KMS-11 (cell line): ENCODE measurements around the gene MFSD11.

Experiments
- H2AFZ ChIP-seq: fragments of 200-600 bp; sonication (generic); 2 replicates; pipeline ENCODE4 v1.6.1; 2016; ENCODE audit warnings: antibody characterized with exemption, mixed run types, low read depth
- H3K27ac ChIP-seq: fragments of 200-600 bp; sonication (generic); 2 replicates; pipeline ENCODE4 v1.6.1; 2016; ENCODE audit warnings: mild to moderate bottlenecking, mixed run types
- H3K27me3 ChIP-seq: fragments of 200-600 bp; sonication (generic); 2 replicates; pipeline ENCODE4 v1.6.1; 2017; ENCODE audit warnings: mild to moderate bottlenecking, low read depth, mixed run types, moderate library complexity; ENCODE audit not compliant: insufficient read depth
- H3K36me3 ChIP-seq: fragments of 200-600 bp; sonication (generic); 2 replicates; pipeline ENCODE4 v1.6.1; 2017; ENCODE audit warnings: mild to moderate bottlenecking, mixed run types; ENCODE audit not compliant: insufficient read depth
- H3K4me1 ChIP-seq: fragments of 200-600 bp; sonication (generic); 2 replicates; pipeline ENCODE4 v1.6.1; 2016; ENCODE audit warnings: mild to moderate bottlenecking, low read depth, mixed run types; ENCODE audit not compliant: poor library complexity, severe bottlenecking
- H3K4me2 ChIP-seq: fragments of 200-600 bp; sonication (generic); 2 replicates; pipeline ENCODE4 v1.7.0; 2016; ENCODE audit warnings: mild to moderate bottlenecking, mixed run types
- H3K4me3 ChIP-seq: fragments of 200-600 bp; sonication (generic); IDR thresholded peaks from 2 replicates; pipeline ENCODE4 v1.6.1; 2017; ENCODE audit warnings: low read depth, low read length, mixed read lengths; ENCODE audit not compliant: insufficient read depth
- H3K79me2 ChIP-seq: fragments of 200-600 bp; sonication (generic); 2 replicates; pipeline ENCODE4 v1.6.1; 2016; ENCODE audit warnings: low read depth, mixed run types; ENCODE audit not compliant: insufficient read depth
- H3K9ac ChIP-seq: fragments of 200-600 bp; sonication (generic); 2 replicates; pipeline ENCODE4 v1.6.1; 2016; ENCODE audit warnings: mild to moderate bottlenecking, mixed run types
- H4K20me1 ChIP-seq: fragments of 200-600 bp; sonication (generic); 2 replicates; pipeline ENCODE4 v1.6.1; 2016; ENCODE audit warnings: mild to moderate bottlenecking, mixed run types; ENCODE audit not compliant: insufficient read depth
- CTCF ChIP-seq: fragments of 200-600 bp; sonication (generic); conservative IDR thresholded peaks from 2 replicates; pipeline ENCODE4 v1.6.1; 2017; ENCODE audit warnings: low read depth, mild to moderate bottlenecking, antibody characterized with exemption, low read length, moderate library complexity, mixed read lengths

MFSD11 gene

GRCh38 chr17:76691379-76692191 is 46.3 kb upstream of the MFSD11 start:
- H3K4me1 ChIP-seq = peaks cover 24% of the 10 kb centered on the region
- no peak overlapping the region for H2AFZ ChIP-seq
- H3K9ac ChIP-seq = no peak overlapping the region
- H3K27me3 ChIP-seq = no peaks in the 10 kb centered on the region
- no peaks in the 10 kb centered on the region for H3K79me2 ChIP-seq
- H3K27ac ChIP-seq = no peak overlapping the region
- no peaks in the 10 kb centered on the region for H3K36me3 ChIP-seq
- no peak overlapping the region for H3K4me2 ChIP-seq
- H3K4me3 ChIP-seq = no peak overlapping the region
- no peak for TF ChIP-seq CTCF
- no peaks in the 10 kb centered on the region for H4K20me1 ChIP-seq

- H3K79me2 ChIP-seq = no peaks in the 10 kb centered on the region
These were observed 42.7 kb upstream of the MFSD11 start for GRCh38 chr17:76695059-76695831.

DNA sequence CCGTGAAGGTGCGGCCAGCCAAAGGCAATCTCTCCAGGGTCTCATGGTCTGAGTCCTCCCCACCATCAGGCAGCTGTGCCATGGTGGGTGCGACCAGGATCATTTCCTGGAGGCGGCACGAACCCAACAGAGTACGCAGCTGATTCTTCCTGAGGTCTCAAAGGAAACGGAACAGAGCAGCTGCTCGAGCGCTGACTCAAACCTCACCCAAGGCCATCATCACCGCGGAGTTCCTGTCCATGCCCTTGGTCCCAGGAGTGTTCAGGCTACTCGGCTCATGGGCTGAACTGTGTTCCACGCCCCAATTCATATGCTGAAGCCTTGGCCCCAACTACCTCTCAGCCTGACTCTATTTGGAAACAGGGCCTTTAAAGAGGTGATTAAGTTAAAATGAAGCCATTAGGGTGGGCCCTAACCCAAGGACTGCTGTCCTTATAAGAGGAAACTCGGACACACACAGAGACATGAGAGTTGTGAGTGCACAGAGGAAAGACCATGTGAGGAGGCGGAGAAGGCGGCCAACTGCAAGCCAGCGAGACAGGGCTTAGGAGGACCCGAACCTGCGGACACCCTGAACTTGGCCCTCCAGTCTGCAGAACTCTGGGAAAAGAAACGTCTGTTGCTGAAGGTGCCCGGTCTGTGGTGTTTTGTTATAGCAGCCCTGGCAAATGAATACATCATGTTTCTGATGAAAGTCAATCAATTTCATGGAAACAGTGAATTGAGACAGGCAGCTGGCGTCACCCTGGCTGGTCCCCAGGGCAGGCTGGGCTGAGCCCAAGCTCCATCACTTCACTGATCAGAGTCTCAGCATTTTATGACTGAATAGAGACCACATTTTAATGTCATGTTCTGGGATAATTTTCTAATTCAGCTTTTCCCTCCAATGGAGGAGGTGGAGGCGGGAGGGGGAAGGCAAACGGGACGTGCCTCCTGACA is 40.9 kb upstream of the MFSD11 start:
- Histone ChIP-seq H3K36me3 (no peaks in the 10 kb centered on the region), H3K4me1 (peaks cover 24% of the 10 kb centered on the region), H3K4me2 (no peak overlapping the region), H3K27ac (no peak overlapping the region), H3K4me3 (no peak overlapping the region), H4K20me1 (no peaks in the 10 kb centered on the region), H3K9ac (no peak overlapping the region), H2AFZ (no peak overlapping the region), H3K79me2 (no peaks in the 10 kb centered on the region), H3K27me3 (no peaks in the 10 kb centered on the region)
- no peak for TF ChIP-seq CTCF

More at GRCh38 chr17:76695059-76695831, 42.7 kb upstream of the MFSD11 start:
- Histone ChIP-seq H3K27me3 (no peaks in the 10 kb centered on the region), H3K4me3 (no peak overlapping the region), H3K4me2 (peak overlapping the region; percentile 9), H3K36me3 (no peaks in the 10 kb centered on the region), H4K20me1 (no peaks in the 10 kb centered on the region), H3K27ac (no peak overlapping the region), H3K4me1 (peaks cover 24% of the 10 kb centered on the region), H3K9ac (no peak overlapping the region), H2AFZ (no peak overlapping the region)
- no peak for TF ChIP-seq CTCF
